ENCODE data around the gene AUP1. TPM values are rescaled to one million over a fixed set of nuclear protein-coding genes. Genes with fewer than 3 reads are reported as not detected.

AUP1 gene
- total RNA-seq, 2 donors from 2014 or later = 55.2 to 80.9 TPM

GRCh38 chr2:74515981-74516633 lies 13.4 kb downstream of the AUP1 start:
- TF ChIP-seq, protein P1, sequence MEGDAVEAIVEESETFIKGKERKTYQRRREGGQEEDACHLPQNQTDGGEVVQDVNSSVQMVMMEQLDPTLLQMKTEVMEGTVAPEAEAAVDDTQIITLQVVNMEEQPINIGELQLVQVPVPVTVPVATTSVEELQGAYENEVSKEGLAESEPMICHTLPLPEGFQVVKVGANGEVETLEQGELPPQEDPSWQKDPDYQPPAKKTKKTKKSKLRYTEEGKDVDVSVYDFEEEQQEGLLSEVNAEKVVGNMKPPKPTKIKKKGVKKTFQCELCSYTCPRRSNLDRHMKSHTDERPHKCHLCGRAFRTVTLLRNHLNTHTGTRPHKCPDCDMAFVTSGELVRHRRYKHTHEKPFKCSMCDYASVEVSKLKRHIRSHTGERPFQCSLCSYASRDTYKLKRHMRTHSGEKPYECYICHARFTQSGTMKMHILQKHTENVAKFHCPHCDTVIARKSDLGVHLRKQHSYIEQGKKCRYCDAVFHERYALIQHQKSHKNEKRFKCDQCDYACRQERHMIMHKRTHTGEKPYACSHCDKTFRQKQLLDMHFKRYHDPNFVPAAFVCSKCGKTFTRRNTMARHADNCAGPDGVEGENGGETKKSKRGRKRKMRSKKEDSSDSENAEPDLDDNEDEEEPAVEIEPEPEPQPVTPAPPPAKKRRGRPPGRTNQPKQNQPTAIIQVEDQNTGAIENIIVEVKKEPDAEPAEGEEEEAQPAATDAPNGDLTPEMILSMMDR (IDR thresholded peaks at IDR 0.05) = no peak
- H3K9me3 ChIP-seq = no peaks in the 10 kb centered on the region
- DNase-seq (ENCODE audit: low spot score) = no peak
- H3K27me3 ChIP-seq = peaks cover 42 to 64% of the 10 kb centered on the region in 2 donors
- peaks cover 0 to 31% of the 10 kb centered on the region in 2 donors for H3K4me1 ChIP-seq
- H3K4me3 ChIP-seq = peak overlapping the region; percentile 3 to 44
- H3K36me3 ChIP-seq = no peaks in the 10 kb centered on the region
- H3K27ac ChIP-seq = no peak overlapping the region

- Histone ChIP-seq H3K4me3 (peak overlapping the region in 1 of 2 donors; percentile 44), H3K27ac (no peak overlapping the region), H3K4me1 (peaks cover 0 to 31% of the 10 kb centered on the region in 2 donors), H3K36me3 (no peaks in the 10 kb centered on the region), H3K9me3 (no peaks in the 10 kb centered on the region), H3K27me3 (peaks cover 42 to 64% of the 10 kb centered on the region in 2 donors)
- TF ChIP-seq, protein P1 (IDR thresholded peaks at IDR 0.05) = no peak
- DNase-seq (ENCODE audit: low spot score) = no peak
Observed at GRCh38 chr2:74515271-74515980, 14.1 kb downstream of the AUP1 start.

- Histone ChIP-seq H3K4me1 (peaks cover 0 to 31% of the 10 kb centered on the region in 2 donors), H3K27me3 (peaks cover 42 to 64% of the 10 kb centered on the region in 2 donors), H3K27ac (no peak within 1 kb of the TSS), H3K4me3 (peak within 1 kb of the TSS in 1 of 2 donors; percentile 24), H3K9me3 (no peaks in the 10 kb centered on the region), H3K36me3 (no peaks in the 10 kb centered on the region)
- TF ChIP-seq, protein P1 (IDR thresholded peaks at IDR 0.05) = no peak
- no peak for DNase-seq (ENCODE audit: low spot score)
Observed at GRCh38 chr2:74514368-74515270, 14.9 kb downstream of the AUP1 start, which contains the start of gene TLX2. TLX2 (plus strand) TSS chr2:74514450; CDS start chr2:74514807, 357 bp downstream.

GRCh38 chr2:74513605-74514367 lies 15.7 kb downstream of the AUP1 start:
- Histone ChIP-seq H3K36me3 (no peaks in the 10 kb centered on the region), H3K27ac (no peak overlapping the region), H3K4me3 (peak overlapping the region in 1 of 2 donors; percentile 24), H3K27me3 (peaks cover 38 to 64% of the 10 kb centered on the region in 2 donors), H3K4me1 (peaks cover 0 to 31% of the 10 kb centered on the region in 2 donors), H3K9me3 (no peaks in the 10 kb centered on the region)
- DNase-seq (ENCODE audit: low spot score) = no peak
- TF ChIP-seq, protein P1 (IDR thresholded peaks at IDR 0.05) = no peak
